ENCODE measurements around the gene SDF2.

Gene SDF2, protein sequence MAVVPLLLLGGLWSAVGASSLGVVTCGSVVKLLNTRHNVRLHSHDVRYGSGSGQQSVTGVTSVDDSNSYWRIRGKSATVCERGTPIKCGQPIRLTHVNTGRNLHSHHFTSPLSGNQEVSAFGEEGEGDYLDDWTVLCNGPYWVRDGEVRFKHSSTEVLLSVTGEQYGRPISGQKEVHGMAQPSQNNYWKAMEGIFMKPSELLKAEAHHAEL

GRCh38 chr17:28661635-28662526 lies at the start of gene SDF2, which contains the start of gene SUPT6H:
Gene SDF2, minus strand, starts transcription at chr17:28661906. Its CDS starts 30 bp downstream, at chr17:28661876.
Gene SUPT6H, plus strand, starts transcription at chr17:28662205. Its CDS starts 11,197 bp downstream, at chr17:28673402.
- DNase-seq: peak; percentile 95

DNA sequence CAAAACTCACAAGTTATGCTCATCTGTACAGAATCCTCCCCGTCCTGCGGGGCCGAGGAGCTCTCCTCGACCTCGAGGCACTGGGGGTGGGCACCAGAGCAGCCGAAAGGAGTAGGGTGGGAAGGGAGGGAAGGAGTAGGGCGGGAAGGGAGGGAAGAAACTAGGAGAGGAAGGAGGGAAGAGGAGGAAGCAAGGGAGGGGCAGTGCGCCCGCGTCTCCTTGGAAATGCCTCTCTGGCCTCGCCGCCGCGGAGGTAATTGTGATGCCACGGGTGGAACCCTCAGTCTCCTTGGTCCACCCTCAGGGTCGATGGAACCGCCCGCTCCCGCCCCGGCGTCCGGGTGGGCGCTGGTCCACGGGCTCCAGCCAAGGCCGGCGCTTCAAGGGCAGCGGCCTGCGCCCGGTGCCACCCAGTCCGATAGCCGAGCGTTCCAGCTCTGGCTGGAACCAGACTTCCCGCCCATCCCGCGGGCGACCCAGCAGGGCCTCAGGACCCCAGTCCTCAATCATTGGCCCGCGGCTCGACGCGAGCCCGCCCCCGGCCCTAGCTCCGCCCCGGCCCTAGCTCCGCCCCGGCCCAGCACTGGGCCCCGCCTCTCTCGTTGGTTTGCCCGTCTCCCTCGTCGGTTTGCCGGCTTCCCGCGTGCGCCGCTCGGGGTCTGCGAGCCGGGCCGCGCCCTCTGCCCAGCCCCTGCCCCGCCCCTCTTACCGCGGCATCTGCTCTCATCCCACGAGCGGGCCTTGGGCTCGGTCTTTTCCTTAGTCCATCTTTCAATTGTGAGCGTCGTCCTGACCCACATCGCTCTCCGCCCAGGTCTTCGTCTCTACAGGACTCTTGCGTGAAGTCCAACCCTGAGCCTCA lies 49.4 kb upstream of the SDF2 start:
- DNase-seq: peak; percentile 90

GRCh38 chr17:28707339-28707720 lies 45.6 kb upstream of the SDF2 start:
- no peak for DNase-seq

DNA sequence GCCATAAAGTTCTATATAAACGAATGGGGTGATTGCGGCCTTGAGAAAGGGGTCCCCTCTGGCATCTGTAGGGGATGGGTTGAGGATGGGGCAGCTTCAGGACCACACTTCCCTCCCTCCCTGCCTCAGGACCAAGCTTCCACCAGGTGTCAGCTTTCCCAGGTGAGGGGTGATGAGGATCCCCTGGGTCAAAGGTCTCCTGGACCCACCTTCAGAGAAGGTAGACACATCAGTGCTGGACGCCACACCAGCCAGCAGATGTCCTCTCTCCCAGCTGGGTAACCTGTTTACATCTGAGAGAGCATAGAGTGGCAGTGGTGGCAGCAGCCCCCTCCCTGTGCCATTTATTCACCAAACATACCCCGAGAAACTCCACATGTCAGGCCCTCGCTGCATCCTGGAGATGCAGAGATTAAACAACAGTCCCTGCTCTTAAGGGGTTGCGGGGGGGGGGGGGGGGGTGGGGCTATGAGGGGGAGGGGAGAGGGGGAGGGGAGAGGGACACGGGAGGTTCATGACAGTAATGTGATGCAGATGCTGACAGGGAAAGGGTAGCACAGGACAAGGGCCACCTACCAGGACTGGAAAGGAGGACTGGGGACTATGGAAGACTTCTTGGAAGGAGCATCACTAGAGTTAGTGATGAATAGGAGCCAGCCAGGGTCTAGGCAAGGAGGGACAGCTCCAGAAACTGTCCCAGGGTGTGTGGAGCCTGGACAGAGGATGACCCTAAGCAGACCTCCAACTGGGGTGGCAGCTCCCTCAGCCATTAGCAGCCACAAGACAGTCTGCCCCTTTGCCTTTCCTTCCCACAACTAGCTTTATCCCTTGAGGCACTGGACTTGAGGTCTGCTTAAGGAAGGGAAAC lies 45.0 kb upstream of the SDF2 start:
- DNase-seq: no peak

DNA sequence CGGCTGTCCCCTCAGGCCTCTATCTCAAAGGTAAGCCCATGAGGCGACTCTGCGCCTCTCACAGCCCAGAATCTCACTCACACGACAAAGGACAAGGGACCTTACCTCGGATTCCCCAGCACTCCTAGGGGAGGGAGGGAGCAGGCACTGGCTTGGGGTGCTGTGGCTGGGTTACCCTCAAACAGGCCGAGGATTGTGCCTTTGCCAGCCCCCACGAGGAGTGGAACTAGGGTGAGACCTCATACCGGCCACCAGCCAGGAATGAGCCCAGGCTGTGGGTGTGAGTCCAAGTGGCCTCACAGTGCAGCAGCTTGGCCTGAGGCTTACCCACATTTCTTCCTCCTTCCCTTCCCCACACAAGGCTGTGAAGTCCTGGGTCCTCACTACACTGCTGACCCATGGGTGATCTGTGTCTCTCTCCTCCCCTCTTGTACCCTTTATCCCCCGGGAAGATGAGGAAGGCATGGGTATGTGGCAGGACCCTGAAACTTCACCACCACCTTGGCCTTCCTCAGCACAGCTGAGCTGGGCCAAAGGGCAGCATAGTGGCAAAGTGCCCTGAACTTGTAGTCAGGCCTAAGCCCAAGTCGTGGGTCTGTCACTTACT lies 44.1 kb upstream of the SDF2 start:
- DNase-seq: no peak

- DNase-seq: no peak
Observed at GRCh38 chr17:28705074-28705659, 43.5 kb upstream of the SDF2 start.

- DNase-seq: no peak
Observed at GRCh38 chr17:28704219-28704858, 42.6 kb upstream of the SDF2 start.

DNA sequence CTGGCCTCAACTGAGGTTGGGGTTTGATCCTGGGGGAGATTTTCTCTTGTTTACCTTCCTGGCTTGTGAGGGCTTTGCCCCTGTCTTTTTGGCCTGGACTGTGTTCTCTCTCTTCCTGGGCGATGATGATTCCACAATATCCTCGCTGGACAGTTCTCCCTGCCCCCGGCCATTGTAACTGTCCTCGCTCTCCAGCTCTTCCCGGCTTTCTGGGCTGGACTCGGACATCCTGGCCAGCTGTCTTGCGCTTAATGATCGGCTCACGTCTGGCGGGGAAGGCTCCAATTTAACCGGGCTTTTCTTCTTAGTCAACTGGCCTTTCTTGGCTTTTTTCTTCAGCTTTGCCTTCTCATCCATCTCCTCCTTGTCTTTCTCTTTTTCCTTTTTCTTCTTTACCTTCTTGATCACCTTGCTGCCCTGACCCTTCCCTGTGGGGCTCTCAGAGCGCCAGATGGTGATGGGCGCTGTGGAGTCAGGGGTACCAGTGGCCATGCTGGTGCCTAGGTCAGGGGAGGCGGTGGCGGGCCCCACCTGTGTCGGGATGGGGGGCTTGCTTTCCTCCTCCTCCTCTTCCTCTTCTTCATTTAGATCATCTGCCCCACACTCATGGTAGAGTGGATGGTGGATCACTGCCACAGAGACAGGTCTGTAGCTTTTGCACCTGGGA lies 42.0 kb upstream of the SDF2 start:
- DNase-seq: no peak

DNA sequence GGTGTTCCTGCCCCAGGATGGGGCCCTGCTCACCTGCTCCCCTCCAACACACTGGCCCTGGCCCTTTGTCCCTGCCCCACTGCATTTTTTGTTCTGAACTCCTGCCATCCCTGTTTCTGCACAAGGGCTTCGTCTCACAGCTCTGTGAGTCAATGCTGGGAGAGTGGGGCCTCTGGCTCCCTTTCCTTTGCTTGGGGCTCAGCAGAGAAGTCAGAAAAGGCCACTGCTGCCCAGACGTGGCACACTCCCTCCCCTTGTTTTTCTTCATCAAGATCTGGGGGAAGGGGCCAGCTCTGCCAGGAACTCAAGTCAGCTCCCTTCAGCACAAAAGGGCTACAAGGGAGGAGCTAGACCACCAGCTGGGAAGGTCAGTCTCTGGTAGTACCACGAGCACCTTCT lies 41.0 kb upstream of the SDF2 start:
- DNase-seq: no peak

DNA sequence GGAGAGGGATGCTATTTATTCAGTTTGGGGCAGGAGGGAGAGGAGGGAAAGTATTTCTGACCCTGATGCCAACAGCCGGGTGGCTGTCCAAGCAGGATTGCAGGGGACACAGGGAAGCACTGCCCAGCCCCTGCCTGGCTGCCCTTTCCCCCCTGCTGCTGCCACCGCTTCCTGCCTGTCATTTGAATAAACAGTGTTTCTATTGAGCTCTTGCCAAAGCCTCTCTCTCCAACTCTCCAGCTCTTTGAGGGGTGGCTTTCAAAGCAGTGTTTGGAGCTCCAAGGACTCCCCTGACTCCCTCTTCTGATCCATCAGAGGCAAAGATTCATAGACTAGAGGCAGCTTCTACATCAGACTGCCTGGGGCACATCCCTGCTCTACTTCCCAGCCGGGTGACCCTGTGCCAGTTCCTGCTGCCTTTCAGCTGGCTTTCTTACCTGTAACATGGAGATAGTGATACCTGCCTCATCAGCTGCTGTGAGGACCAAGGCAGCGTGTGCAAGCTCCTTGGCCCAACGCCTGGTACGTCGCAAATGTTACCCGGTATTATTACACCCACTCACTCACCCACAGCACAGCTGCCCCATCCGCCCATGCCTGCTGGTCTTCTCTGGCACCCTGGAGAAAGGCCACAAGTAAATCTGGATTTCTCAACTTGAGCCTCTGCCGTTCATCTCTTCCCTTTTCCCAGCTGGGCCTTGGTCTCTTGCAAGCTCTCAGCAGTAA lies 40.5 kb upstream of the SDF2 start:
- no peak for DNase-seq

- DNase-seq: no peak
Observed at GRCh38 chr17:28700830-28701492, 39.3 kb upstream of the SDF2 start.

DNA sequence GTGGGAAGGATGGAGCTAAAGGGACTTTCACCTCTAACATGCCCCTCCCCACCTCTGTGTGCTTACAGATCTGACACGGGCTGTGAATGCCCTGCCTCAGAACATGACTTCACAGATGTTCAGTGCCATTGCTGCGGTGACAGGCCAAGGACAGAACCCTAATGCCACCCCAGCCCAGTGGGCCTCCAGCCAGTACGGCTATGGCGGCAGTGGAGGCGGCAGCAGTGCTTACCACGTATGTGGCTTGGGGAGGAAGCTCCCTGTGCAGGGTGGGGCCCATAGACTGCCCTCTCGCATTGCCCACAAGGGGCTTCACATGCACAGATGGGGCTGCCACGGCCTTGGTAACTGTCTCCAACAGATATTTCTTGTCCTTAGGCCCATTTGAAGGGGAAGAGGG lies 38.6 kb upstream of the SDF2 start:
- DNase-seq: no peak

DNA sequence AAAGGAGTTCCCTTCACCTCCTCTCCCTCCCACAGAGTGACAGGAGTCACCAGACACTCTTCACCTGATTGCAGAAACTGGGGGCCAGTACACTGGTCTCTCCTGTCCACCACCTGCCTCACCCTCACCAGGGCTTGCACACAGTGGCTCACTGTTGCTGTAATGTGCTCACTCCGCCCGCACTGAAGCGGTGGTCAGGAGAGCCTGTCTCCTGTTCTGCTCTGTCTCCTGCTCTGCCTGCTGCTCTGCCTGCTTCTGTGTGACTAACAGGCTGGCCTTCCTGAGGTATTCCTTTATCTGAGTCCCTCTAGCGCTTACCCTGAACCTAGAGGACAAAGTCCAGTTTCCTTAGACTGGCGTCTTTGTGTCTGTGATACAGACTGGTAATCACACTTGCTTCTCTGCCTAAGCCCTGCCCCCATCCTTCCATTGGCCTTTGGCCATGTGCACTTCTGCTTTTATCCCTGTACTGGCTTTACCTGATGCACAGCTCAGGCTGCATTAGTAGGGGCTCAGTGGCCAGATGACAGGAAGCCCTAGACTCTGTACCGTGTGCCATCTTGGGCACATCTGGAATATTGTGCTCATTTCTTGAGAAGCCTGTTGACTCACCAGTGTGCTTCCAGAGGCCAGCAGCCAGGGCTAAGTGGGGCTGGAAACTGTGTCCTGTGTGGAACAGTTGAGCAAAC lies 36.7 kb upstream of the SDF2 start:
- no peak for DNase-seq

DNA sequence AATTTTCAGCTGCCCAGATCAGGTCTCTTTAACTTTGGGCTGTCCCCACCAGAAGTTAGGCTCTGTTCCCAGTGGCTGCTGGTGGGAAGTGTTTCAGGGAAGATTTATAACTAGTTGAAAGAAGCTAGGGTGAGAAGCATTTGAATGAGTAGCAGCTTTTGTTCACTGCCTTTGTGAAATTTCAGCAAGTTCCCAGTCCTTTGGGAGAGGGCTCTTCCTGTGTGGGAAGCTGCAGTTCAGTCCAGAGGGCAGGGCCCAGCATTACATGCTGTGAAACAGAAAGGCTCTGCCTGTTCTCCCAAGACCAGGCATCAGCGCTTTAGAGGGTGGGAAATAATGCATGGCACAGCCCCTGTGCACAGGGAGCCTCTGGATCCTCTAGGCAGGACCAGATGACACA lies 32.2 kb upstream of the SDF2 start:
- DNase-seq: no peak

DNA sequence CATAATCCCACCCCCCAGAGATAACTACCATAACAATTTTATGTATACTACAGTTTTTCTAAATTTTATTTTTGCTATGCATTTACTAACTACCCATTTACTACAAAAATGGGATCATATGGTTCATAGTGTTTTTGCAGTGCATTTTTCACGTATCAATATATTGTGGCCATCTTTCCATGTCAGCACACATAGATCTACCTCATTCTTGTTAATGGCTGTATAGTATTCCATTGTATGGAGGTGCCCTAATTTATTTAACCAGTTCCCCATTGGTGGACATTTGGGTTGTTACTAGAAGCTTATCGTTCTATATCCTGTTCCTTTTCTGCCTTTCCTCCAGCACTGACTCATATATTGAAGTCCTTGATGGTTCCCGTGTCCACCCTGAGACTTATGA lies 27.3 kb upstream of the SDF2 start:
- no peak for DNase-seq

- DNase-seq: no peak
Observed at GRCh38 chr17:28688481-28688880, 26.8 kb upstream of the SDF2 start.

GRCh38 chr17:28686296-28686695 lies 24.6 kb upstream of the SDF2 start:
- DNase-seq: no peak

- no peak for DNase-seq
Observed at GRCh38 chr17:28685366-28685765, 23.7 kb upstream of the SDF2 start.

GRCh38 chr17:28684963-28685362 lies 23.3 kb upstream of the SDF2 start:
- DNase-seq: no peak

Data from activated T-cell treated with anti-CD3 and anti-CD28 coated beads for 4 hours (primary cell).